ENCODE measurements around the gene FEN1.

The FEN1 gene

DNA sequence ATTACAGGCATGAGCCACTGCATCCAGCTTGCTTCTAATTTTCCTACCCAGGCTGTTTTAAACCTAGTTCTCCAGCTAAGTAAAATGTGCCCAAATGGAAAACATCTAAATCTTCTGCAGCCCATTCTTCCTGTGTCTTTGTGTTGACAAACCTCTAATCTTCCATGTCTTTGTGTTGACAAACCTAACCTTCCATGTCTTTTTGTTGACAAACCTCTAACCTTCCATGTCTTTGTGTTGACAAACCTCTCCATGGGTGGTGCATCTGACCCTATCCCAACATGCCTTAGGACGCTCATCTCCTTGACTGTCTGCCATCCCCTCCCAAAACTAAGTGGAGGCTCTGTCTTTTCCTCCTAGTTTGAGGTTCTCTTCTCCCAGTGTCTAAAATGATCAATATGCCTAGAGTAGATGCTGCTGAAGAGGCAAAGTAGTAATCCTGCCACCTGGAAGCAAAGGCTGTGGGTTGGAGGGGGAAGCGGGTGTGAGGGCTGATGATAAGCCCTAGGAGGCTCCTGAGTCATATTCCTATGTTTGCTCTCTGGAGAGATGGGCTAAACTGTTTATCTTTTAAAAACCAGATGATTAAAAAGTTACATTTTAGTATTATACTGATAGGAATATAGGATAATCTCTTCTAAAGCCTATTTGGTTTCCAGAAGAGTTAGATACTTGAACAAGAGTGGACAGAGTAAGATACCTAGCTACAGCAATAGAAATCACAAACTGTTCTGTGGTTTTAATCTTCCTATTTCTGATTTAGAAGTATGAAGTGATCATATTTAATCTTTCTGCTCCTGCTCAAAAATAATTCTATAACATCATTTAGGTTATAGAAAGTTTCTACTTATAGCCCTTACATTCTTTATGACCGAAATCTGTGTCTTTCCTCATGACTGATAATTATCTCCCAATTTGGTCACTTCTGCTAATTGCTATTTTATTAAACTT is 7.9 kb downstream of the FEN1 start:
- Histone ChIP-seq H4K20me1 (ENCODE audit: control insufficient read depth, insufficient read depth, low read depth, low read length) (peaks cover 13% of the 10 kb centered on the region), H3K27ac (ENCODE audit: low read depth, low read length) (no peak overlapping the region), H3F3A (ENCODE audit: control insufficient read depth, insufficient read depth) (peaks cover 21% of the 10 kb centered on the region), H3K9me3 (ENCODE audit: control insufficient read depth, insufficient read depth, low read length) (no peaks in the 10 kb centered on the region), H3K27me3 (ENCODE audit: control insufficient read depth, low read length) (no peaks in the 10 kb centered on the region), H3K9me2 (replicated peaks; ENCODE audit: control insufficient read depth, low read length) (no peaks in the 10 kb centered on the region), H3K79me2 (ENCODE audit: control insufficient read depth, low read length) (peaks cover 74% of the 10 kb centered on the region), H3K36me3 (ENCODE audit: control insufficient read depth, low read length) (peaks cover 97% of the 10 kb centered on the region), H3K4me2 (ENCODE audit: low read length) (no peak overlapping the region), H3K4me3 (ENCODE audit: low read length) (no peak overlapping the region), H3K4me1 (ENCODE audit: control insufficient read depth, low read length) (peaks cover 22% of the 10 kb centered on the region)
- TF ChIP-seq, protein P1, sequence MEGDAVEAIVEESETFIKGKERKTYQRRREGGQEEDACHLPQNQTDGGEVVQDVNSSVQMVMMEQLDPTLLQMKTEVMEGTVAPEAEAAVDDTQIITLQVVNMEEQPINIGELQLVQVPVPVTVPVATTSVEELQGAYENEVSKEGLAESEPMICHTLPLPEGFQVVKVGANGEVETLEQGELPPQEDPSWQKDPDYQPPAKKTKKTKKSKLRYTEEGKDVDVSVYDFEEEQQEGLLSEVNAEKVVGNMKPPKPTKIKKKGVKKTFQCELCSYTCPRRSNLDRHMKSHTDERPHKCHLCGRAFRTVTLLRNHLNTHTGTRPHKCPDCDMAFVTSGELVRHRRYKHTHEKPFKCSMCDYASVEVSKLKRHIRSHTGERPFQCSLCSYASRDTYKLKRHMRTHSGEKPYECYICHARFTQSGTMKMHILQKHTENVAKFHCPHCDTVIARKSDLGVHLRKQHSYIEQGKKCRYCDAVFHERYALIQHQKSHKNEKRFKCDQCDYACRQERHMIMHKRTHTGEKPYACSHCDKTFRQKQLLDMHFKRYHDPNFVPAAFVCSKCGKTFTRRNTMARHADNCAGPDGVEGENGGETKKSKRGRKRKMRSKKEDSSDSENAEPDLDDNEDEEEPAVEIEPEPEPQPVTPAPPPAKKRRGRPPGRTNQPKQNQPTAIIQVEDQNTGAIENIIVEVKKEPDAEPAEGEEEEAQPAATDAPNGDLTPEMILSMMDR (IDR thresholded peaks at IDR 0.05; ENCODE audit: low read depth, low read length, poor library complexity, severe bottlenecking): no peak
- no peak for TF ChIP-seq EZH2phosphoT487 (IDR thresholded peaks at IDR 0.05; ENCODE audit: borderline replicate concordance, low read length)

DNA sequence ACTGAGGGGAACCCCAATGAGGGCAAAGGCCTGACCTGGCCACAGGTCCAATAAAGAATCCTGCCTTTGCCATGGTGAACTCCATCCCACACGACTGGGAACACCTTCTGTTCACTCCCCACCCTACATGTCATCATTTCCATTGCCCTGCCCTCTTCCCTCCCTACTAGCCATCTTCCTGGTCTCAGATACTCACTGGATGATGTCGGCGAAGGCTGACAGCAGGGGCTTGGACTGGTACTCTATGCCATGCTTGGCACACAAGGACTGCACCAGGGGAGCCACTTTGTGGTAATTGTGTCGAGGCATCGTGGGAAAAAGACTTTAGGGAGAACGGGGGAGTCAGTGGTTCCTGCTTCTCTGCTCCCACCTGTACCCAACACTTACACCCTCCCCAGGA is 9.9 kb downstream of the FEN1 start:
- no peaks in the 10 kb centered on the region for H3K9me2 ChIP-seq (replicated peaks; ENCODE audit: control insufficient read depth, low read length)
- H4K20me1 ChIP-seq (ENCODE audit: control insufficient read depth, insufficient read depth, low read depth, low read length): peaks cover 6% of the 10 kb centered on the region; the same call in 1 of the 2 replicates
- H3K36me3 ChIP-seq (ENCODE audit: control insufficient read depth, low read length): peaks cover 94% of the 10 kb centered on the region
- peaks cover 13% of the 10 kb centered on the region for H3F3A ChIP-seq (ENCODE audit: control insufficient read depth, insufficient read depth)
- no peaks in the 10 kb centered on the region for H3K9me3 ChIP-seq (ENCODE audit: control insufficient read depth, insufficient read depth, low read length)
- H3K27ac ChIP-seq (ENCODE audit: low read depth, low read length): no peak overlapping the region
- peaks cover 10% of the 10 kb centered on the region for H3K4me1 ChIP-seq (ENCODE audit: control insufficient read depth, low read length)
- H3K79me2 ChIP-seq (ENCODE audit: control insufficient read depth, low read length): peaks cover 54% of the 10 kb centered on the region
- H3K4me2 ChIP-seq (ENCODE audit: low read length): no peak overlapping the region
- H3K4me3 ChIP-seq (ENCODE audit: low read length): no peak overlapping the region
- TF ChIP-seq EZH2phosphoT487 (IDR thresholded peaks at IDR 0.05; ENCODE audit: borderline replicate concordance, low read length): no peak
- TF ChIP-seq, protein P1 (IDR thresholded peaks at IDR 0.05; ENCODE audit: low read depth, low read length, poor library complexity, severe bottlenecking): no peak
- no peaks in the 10 kb centered on the region for H3K27me3 ChIP-seq (ENCODE audit: control insufficient read depth, low read length)

DNA sequence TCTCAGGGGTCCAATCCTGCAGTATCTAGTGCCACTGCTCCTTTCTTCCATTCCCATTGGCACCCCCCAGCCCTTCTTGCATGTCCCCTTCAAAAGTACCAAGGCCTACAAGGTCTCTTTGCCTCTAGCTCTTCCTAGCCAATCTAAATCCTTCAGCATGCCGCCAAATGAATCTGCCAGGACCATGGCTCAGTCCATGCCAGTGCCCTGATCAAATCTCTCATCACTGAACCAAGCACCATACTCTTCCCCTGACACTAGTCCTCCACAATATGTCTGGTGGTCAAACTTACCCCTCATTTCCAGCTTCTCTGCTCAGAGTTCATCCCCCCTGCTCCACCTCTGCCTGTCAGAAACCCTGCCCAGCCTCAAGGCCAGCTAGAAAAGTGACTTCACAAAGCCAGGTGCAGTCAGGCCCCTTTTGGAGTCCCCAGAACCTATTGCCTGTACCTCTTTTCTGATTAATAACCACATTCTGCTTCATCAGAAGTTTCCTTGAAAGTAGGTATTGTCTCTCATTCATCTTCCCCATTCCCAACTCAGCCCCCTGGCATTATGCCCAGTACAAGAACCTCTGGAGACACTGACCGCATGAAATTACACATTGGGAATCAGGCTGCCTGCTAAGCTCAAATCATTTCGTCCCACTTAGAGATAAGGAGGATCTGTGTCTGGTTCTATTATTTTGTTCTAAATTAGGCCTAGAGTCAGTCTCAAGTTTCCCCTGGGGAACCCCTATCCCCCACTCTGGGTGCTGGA is 11.4 kb downstream of the FEN1 start:
- H3K27me3 ChIP-seq (ENCODE audit: control insufficient read depth, low read length): no peaks in the 10 kb centered on the region
- H3K4me3 ChIP-seq (ENCODE audit: low read length): no peak overlapping the region
- H3K79me2 ChIP-seq (ENCODE audit: control insufficient read depth, low read length): peaks cover 39% of the 10 kb centered on the region
- H3K4me1 ChIP-seq (ENCODE audit: control insufficient read depth, low read length): no peaks in the 10 kb centered on the region
- H3F3A ChIP-seq (ENCODE audit: control insufficient read depth, insufficient read depth): peaks cover 10% of the 10 kb centered on the region
- no peak overlapping the region for H3K27ac ChIP-seq (ENCODE audit: low read depth, low read length)
- no peaks in the 10 kb centered on the region for H3K9me3 ChIP-seq (ENCODE audit: control insufficient read depth, insufficient read depth, low read length)
- H3K9me2 ChIP-seq (replicated peaks; ENCODE audit: control insufficient read depth, low read length): no peaks in the 10 kb centered on the region
- H3K4me2 ChIP-seq (ENCODE audit: low read length): no peak overlapping the region
- H4K20me1 ChIP-seq (ENCODE audit: control insufficient read depth, insufficient read depth, low read depth, low read length): no peaks in the 10 kb centered on the region; the same call in 1 of the 2 replicates
- H3K36me3 ChIP-seq (ENCODE audit: control insufficient read depth, low read length): peaks cover 96% of the 10 kb centered on the region
- TF ChIP-seq EZH2phosphoT487 (IDR thresholded peaks at IDR 0.05; ENCODE audit: borderline replicate concordance, low read length): no peak
- TF ChIP-seq, protein P1 (IDR thresholded peaks at IDR 0.05; ENCODE audit: low read depth, low read length, poor library complexity, severe bottlenecking): no peak
